OCI-LY7 (cell line): Measurements from ENCODE around the gene TRPV6. TPM values are rescaled to one million over a fixed set of nuclear protein-coding genes. Genes with fewer than 3 reads are reported as not detected.

Source experiments
- BruUV-seq: library from RNA; stranded (reverse); fragments of 400-500 nt; replicated peaks from 2 replicates; lab custom pipeline; 2021; lab: Mats Ljungman, UMichigan
- CTCF ChIA-PET: fragments of 300-600 bp; sonication (Branson Sonifier 250); formaldehyde crosslinking; loops from one replicate; lab custom pipeline; 2022; ENCODE audit warnings: antibody characterized with exemption; ENCODE audit not compliant: unreplicated experiment; lab: Charles Lee
- POLR2A ChIA-PET: fragments of 300-600 bp; sonication (Branson Sonifier 250); formaldehyde crosslinking; loops from one replicate; lab custom pipeline; 2022; ENCODE audit warnings: antibody characterized with exemption; lab: Charles Lee
- DNase-seq: peaks from one replicate; pipeline ENCODE4 v3.0.0-alpha.2; 2015; ENCODE audit warnings: low spot score
- H2AFZ ChIP-seq: fragments of 200-600 bp; sonication (generic), shearing (Covaris generic); 2 replicates; pipeline ENCODE4 v1.6.1; 2014; ENCODE audit warnings: mild to moderate bottlenecking, antibody characterized with exemption, low read length, moderate library complexity
- H3K27ac ChIP-seq: fragments of 200-600 bp; sonication (generic); 2 replicates; pipeline ENCODE4 v1.5.1; 2014; ENCODE audit warnings: mixed run types, low read depth, mild to moderate bottlenecking, moderate library complexity, low read length, inconsistent platforms; ENCODE audit not compliant: poor library complexity, severe bottlenecking
- H3K36me3 ChIP-seq: fragments of 200-600 bp; sonication (generic); 2 replicates; pipeline ENCODE4 v1.6.1; 2014; ENCODE audit warnings: mild to moderate bottlenecking, antibody characterized with exemption, low read length, moderate library complexity, mixed read lengths; ENCODE audit not compliant: insufficient read depth
- H3K4me1 ChIP-seq: fragments of 200-600 bp; sonication (generic); 2 replicates; pipeline ENCODE4 v1.5.1; 2014; ENCODE audit warnings: mild to moderate bottlenecking, low read length; ENCODE audit not compliant: insufficient read depth, poor library complexity, severe bottlenecking
- H3K4me2 ChIP-seq: fragments of 200-600 bp; sonication (generic); 2 replicates; pipeline ENCODE4 v1.6.1; 2014; ENCODE audit warnings: mild to moderate bottlenecking, low read length
- H3K4me3 ChIP-seq: fragments of 200-600 bp; sonication (generic); 2 replicates; pipeline ENCODE4 v1.5.1; 2014; ENCODE audit warnings: mild to moderate bottlenecking, low read depth, low read length; ENCODE audit not compliant: poor library complexity, severe bottlenecking
- H3K79me2 ChIP-seq: fragments of 200-600 bp; sonication (generic); 2 replicates; pipeline ENCODE4 v1.6.1; 2016; ENCODE audit warnings: low read depth, mild to moderate bottlenecking, low read length, moderate library complexity, mixed read lengths; ENCODE audit not compliant: insufficient read depth
- H3K9me2 ChIP-seq: fragments of 200-600 bp; sonication (generic); 2 replicates; pipeline ENCODE4 v1.6.1; 2016; ENCODE audit warnings: mild to moderate bottlenecking, low read length, mixed read lengths; ENCODE audit not compliant: insufficient read depth
- H3K9me3 ChIP-seq: fragments of 200-600 bp; sonication (generic); 2 replicates; pipeline ENCODE4 v1.6.1; 2014; ENCODE audit warnings: mild to moderate bottlenecking, mixed run types, low read length, mixed read lengths
- H4K20me1 ChIP-seq: fragments of 200-600 bp; sonication (generic); 2 replicates; pipeline ENCODE4 v1.6.1; 2014; ENCODE audit warnings: mild to moderate bottlenecking, antibody characterized with exemption, low read length, moderate library complexity, mixed read lengths; ENCODE audit not compliant: insufficient read depth
- CTCF ChIP-seq: fragments of 200-600 bp; sonication (generic); conservative IDR thresholded peaks from 2 replicates; pipeline ENCODE4 v1.5.1; 2014; ENCODE audit warnings: mild to moderate bottlenecking, antibody characterized with exemption, low read length, moderate library complexity, mixed read lengths
- EZH2phosphoT487 ChIP-seq: fragments of 200-600 bp; sonication (generic); IDR thresholded peaks from 2 replicates; pipeline ENCODE4 v1.6.1; 2018; ENCODE audit warnings: low read depth, borderline replicate concordance, mild to moderate bottlenecking, mixed run types, antibody characterized with exemption, low read length, moderate library complexity, mixed read lengths
- intact Hi-C: fragments of 100-400 bp; cut with micrococcal nuclease; formaldehyde crosslinking; loops from one replicate; pipeline ENCODE4 v1.10.0; 2022; ENCODE audit not compliant: unreplicated experiment
- total RNA-seq, 2 experiments: library from RNA; depleted of rRNA in 1 of 2; stranded (reverse); fragments of >200 nt in 1 of 2; shearing (Covaris generic) in 1 of 2; gene quantifications; 2 replicates each; pipeline ENCODE4 v1.2.3, GENCODE V29; 2014 to 2022

The TRPV6 gene
- total RNA-seq, 2 experiments from 2014 or later = not detected

GRCh38 chr7:142856565-142857245 is 28.8 kb downstream of the TRPV6 start:
- Histone ChIP-seq H3K4me2 (no peak overlapping the region), H3K36me3 (no peaks in the 10 kb centered on the region), H4K20me1 (no peaks in the 10 kb centered on the region), H3K79me2 (no peaks in the 10 kb centered on the region), H3K4me3 (no peak overlapping the region), H3K27ac (no peak overlapping the region), H3K9me2 (no peaks in the 10 kb centered on the region), H2AFZ (no peak overlapping the region), H3K9me3 (no peaks in the 10 kb centered on the region), H3K4me1 (peaks cover 6% of the 10 kb centered on the region)
- no peak for TF ChIP-seq CTCF
- TF ChIP-seq EZH2phosphoT487 = no peak
- POLR2A ChIA-PET = no interaction called here
- CTCF ChIA-PET = interaction anchor here (0.7 kb wide), 1 partner anchor 46 kb away, joined by 4 read pairs; no protein-coding TSS in a partner anchor
- DNase-seq = no peak
- intact Hi-C loops = no loop called here
- BruUV-seq = no TSS peak

- H3K4me2 ChIP-seq = no peak overlapping the region
- no peak overlapping the region for H3K27ac ChIP-seq
- H2AFZ ChIP-seq = no peak overlapping the region
- no peaks in the 10 kb centered on the region for H3K9me2 ChIP-seq
- CTCF ChIA-PET = interaction anchor here (0.7 kb wide), 1 partner anchor 45 kb away, joined by 4 read pairs; no protein-coding TSS in a partner anchor
- H3K9me3 ChIP-seq = no peaks in the 10 kb centered on the region
- H3K4me3 ChIP-seq = no peak overlapping the region
- TF ChIP-seq EZH2phosphoT487 = no peak
- TF ChIP-seq CTCF = no peak
- no peak for DNase-seq
- no peaks in the 10 kb centered on the region for H4K20me1 ChIP-seq
- BruUV-seq = no TSS peak
- intact Hi-C loops = loop anchor here (2.0 kb wide), 1 partner anchor 359 kb away; no protein-coding TSS in a partner anchor
- H3K79me2 ChIP-seq = no peaks in the 10 kb centered on the region
- POLR2A ChIA-PET = no interaction called here
- H3K4me1 ChIP-seq = peaks cover 6% of the 10 kb centered on the region
- no peaks in the 10 kb centered on the region for H3K36me3 ChIP-seq
Observed at GRCh38 chr7:142855756-142856564, 29.6 kb downstream of the TRPV6 start.
